HG02642 (cell line): Measurements from ENCODE around the gene PLXNB3.
"Not testable (repeated sequence)": the region's sequence is repeated elsewhere in the genome, so short reads cannot be mapped to it uniquely, and the experiment has no call there.

ENCODE experiments used
- ATAC-seq: cut with Tn5 transposase; IDR thresholded peaks from one replicate; pipeline ENCODE4 v1.9.1; 2021; ENCODE audit warnings: mild to moderate bottlenecking; ENCODE audit not compliant: unreplicated experiment, poor library complexity

Gene PLXNB3

DNA sequence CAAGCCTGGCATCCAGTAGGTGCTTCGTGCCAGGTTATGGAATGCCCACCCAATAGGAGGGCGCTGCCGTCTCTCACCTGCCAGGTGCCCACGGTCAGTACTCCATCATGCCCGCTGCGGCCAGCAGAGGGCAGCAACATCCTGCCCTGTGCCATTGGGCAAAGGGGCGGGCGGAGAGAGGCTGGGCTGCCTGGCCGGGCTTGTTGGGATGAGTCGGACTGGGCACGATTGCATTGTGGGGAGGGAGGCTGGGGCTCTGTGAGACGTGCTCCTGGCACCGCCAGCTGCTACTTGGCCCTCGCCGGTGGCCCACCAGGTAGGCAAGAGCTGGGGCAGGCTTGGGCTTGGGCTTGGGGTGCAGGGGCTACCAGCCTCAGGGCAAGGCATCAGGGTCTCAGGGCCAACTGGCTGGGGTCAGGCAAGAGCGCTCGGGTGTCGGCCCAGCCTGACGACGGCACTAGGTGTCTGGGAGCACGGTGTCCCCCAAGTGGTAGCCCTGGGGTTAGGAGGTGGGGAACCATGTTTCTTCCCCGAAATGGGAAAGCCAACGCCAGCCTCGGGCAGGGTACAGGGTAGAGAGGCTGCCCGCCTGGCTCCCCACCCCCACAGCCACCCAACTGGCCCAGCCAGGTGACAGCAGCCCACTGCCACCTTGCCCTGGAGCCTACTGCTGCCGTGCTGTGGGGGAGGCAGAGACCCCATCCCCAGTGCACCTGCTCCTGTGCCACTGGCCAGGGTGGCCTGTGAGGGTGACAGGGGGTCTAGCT, at the start of gene PLXNB3:
PLXNB3 (plus strand) TSS at position 261 of the 767 bp plus-strand sequence. CDS start 1,287 bp downstream, outside the sequence.
- no peak for ATAC-seq

DNA sequence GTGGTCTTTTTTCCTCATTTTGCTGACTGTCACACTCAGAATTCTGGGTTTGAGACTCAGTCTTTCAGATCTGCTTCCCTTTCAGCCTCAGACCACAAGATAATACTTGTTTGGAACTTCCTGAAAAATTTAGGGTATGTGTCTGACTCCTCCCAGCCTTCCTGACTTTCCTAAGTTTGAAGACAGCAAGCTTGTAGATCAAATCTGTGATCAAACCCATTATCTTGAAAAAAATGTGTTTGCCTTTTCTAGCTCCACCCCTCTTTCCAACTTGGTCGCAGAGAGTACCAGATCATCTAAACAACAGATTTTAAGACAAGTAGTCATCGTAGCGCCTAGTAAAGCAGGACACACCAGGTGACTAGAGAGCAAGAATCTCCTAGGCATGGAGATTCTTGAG, 49.8 kb upstream of the PLXNB3 start:
- no peak for ATAC-seq

DNA sequence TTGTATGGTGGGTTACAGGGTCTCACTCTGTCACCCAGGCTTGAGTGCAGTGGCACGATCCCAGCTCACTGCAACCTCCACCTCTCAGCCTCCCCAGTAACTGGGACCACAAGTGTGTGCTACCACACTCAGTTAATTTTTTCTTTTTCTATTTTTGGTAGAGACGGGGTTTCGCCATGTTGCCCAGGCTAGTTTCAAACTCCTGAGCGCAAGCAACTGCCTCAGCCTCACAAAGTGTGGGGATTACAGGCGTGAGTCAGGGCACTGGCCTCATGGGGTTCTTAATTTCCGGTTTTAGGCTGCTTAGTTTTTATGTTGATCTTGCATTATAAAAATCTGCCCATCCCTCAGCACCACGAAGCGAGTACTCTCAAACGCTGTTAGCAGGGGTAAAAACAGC, 46.6 kb upstream of the PLXNB3 start:
- no peak for ATAC-seq

DNA sequence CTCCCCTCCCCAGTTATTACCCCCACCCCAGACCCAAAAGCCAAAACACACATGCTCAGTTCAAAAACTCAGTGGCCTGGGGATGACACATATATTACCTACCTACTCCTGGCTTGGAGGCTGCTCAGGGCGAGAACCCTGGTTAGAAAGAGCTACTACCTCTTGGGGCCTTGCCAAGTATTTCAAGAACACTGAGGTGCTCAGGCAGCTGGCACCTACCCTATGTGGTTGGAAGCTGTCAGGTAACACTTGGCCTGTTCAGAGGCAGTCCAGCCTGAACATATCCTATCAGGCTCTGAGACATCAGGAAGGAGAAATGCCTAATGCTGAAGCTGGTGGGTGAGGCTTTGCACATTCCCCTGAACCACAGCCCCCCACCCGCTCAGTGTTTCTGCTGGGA, 44.8 kb upstream of the PLXNB3 start:
- ATAC-seq, result no peak

DNA sequence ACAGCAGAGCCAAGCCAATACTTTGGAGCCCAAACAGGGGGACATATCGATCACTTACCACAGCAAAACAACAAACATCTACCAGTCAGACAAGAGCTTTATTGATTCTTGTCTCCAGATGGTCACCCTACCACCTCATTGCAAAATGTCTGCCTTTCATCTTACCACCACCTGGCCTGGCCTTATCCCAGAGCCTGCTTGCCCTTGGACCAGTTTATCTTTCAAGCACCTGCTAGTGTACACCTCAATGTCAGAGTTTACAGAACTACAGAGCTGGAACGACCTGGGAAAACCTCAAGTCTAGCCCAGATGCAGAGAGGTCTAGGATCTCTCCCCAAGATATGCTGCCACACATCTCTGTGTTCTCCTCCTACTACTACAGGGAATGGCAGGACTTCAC, 44.3 kb upstream of the PLXNB3 start:
- no peak for ATAC-seq

DNA sequence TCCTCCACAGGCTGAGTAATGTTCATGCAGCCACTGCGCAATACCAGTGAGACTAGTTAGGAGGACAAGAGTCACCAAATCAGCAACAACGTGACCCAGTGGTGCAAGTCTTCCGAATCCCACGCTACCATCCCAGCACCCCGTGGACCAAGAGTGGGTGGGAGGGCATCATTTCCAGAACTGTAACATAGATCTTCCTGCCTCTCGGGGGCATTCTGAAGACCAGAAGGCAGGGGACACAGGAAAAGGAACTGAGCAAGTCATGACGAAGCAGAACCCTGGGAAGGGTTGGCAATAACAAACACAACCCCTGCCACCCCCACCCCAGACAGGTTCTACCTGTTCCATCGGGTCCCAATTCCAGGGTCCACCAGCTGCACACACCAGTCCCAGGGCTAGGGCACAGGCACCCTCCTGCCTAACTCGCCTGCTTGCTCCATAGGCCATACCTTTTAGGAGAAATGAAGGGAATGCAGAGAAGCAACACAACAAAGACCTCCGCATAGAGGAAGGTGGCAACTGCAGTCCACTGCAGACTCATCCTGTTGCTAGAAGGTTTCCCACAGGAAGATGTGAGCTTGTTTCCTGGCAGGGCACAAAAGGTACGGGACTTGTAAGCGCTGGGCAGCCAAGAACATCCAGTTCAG, 41.2 kb upstream of the PLXNB3 start:
- no peak for ATAC-seq

DNA sequence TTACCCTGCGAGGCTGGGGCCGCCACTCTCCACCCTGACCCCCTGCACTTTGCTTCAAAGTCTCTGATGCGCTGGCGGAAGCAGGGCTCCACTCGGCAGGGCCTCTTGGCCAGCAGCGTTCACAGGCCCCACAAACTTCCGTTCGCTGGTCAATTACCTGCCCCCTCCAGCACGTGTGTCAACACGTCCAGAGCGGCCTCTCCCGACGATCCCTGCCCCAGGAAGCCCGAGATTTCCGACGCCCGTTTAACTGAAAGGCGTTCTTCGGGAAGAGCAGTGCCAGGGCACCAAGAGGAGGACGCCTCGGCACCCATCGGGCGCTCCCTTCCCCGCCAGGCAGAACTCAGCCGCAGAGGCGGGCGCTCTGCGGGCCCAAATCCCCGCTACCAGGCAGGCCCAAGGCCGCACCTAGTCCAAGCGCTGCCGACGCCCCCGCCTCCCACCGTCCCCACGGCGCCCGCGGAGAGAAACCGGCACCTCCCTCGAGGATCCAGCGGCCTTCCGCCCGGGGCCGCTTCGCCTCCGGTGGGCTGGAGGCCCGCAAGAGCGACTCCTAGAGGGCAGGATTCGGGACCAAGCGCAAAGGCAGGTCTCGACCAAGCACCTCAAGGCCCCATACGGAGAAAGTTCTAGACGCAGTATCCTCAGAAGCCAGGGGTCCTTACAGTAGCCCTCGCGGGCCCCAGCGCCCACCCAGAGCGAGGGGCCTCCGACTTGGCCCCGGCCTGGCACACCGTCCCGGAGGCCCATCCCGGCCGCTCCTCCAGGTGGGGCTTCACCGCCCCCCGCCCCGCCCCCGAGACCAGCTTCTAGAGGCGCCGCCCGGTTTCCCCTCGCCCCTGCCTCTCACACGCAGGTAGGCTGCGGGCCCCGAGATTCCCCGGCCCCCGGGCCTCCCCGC, 40.4 kb upstream of the PLXNB3 start:
- peak; percentile 33 for ATAC-seq

DNA sequence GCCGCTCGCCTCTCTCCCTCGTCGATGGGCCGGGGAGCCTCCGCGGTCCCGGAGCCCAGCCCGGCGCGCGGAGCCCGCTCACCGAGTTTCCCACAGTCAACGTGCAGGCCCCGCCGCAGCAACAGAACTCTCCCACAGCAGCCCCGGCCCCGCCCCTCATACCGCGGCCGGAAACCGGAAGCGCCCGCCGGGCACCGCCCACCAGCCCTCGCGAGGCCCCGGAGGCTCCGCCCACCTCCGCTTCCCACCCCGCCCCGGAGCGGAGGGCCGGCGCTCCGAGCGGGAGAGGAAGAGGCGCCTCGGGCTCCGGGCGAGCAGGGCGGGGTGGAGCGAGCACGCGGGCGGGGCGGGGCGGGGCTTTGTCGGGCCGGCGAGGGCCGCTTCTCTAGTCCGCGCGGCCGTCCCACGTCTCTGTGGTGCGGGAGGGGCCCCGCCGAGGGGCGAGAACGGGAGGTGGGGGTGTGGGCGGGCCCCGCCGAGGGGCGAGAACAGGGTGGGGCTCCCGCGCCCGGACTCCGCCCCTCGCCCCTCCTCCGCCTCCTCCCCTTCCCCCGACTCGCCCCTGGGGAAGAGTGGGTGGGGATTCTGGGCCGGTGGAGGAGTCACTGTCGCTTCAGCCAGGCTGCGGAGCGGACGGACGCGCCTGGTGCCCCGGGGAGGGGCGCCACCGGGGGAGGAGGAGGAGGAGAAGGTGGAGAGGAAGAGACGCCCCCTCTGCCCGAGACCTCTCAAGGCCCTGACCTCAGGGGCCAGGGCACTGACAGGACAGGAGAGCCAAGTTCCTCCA, 39.6 kb upstream of the PLXNB3 start, which contains the start of the genes ABCD1 and BCAP31:
ABCD1 (plus strand) TSS at position 605 of the 787 bp plus-strand sequence. CDS start 411 bp downstream, outside the sequence.
BCAP31 (minus strand) TSS at position 136 of the 787 bp plus-strand sequence. CDS start 1,143 bp downstream, outside the sequence.
- ATAC-seq, result peak; percentile 64

DNA sequence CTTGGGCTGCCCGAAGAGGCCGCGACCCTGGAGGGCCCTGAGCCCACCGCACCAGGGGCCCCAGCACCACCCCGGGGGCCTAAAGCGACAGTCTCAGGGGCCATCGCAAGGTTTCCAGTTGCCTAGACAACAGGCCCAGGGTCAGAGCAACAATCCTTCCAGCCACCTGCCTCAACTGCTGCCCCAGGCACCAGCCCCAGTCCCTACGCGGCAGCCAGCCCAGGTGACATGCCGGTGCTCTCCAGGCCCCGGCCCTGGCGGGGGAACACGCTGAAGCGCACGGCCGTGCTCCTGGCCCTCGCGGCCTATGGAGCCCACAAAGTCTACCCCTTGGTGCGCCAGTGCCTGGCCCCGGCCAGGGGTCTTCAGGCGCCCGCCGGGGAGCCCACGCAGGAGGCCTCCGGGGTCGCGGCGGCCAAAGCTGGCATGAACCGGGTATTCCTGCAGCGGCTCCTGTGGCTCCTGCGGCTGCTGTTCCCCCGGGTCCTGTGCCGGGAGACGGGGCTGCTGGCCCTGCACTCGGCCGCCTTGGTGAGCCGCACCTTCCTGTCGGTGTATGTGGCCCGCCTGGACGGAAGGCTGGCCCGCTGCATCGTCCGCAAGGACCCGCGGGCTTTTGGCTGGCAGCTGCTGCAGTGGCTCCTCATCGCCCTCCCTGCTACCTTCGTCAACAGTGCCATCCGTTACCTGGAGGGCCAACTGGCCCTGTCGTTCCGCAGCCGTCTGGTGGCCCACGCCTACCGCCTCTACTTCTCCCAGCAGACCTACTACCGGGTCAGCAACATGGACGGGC, 38.8 kb upstream of the PLXNB3 start:
- no peak for ATAC-seq

DNA sequence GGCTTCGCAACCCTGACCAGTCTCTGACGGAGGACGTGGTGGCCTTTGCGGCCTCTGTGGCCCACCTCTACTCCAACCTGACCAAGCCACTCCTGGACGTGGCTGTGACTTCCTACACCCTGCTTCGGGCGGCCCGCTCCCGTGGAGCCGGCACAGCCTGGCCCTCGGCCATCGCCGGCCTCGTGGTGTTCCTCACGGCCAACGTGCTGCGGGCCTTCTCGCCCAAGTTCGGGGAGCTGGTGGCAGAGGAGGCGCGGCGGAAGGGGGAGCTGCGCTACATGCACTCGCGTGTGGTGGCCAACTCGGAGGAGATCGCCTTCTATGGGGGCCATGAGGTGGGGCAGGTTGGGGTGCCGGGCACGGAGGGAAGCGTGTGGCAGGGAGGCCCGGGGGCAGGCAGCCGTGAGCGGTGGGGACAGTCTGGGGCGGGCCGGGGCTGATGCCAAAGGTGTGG, 38.2 kb upstream of the PLXNB3 start:
- ATAC-seq, result no peak

DNA sequence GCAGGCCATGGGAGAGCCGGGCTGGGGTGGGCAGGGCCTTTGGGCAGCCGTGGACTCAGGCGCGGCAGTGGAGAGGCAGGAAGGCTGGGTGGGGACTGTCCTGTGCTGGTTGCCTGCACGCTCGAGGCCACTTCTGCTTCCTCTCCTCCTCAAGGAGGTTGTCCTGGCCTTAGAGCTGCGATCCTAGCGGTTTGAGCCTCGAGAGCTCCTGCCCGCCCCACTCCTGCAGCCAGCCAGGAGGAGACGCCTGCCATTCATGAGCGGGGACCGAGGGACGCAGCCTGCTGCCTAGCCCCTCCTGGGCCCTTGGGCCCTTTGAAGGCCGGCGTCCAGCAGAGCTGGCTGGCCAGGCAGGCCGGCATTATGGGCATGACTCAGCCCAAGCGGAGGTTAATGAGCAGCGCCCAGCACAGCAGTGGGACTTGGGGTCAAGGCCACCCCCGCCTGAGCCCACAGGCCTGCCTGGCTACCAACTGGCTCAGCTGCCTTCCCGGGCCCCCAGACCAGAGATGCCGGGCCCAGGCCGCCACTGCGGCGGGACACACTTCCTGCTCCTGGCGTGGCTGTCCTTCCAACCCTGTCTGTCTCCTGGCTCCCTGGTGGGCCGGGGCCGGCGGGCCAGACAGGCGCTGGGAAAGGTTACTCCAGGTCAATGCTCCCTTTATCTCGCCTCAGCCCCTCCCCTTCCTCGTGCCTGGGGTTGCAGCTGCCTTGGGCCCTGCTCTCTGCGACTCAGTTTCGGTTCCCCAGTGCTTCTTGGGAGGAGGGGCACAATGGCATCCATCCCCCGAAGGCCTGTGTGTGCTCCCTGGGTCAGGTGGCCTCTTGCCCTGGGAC, 37.5 kb upstream of the PLXNB3 start:
- ATAC-seq, result peak; percentile 41

DNA sequence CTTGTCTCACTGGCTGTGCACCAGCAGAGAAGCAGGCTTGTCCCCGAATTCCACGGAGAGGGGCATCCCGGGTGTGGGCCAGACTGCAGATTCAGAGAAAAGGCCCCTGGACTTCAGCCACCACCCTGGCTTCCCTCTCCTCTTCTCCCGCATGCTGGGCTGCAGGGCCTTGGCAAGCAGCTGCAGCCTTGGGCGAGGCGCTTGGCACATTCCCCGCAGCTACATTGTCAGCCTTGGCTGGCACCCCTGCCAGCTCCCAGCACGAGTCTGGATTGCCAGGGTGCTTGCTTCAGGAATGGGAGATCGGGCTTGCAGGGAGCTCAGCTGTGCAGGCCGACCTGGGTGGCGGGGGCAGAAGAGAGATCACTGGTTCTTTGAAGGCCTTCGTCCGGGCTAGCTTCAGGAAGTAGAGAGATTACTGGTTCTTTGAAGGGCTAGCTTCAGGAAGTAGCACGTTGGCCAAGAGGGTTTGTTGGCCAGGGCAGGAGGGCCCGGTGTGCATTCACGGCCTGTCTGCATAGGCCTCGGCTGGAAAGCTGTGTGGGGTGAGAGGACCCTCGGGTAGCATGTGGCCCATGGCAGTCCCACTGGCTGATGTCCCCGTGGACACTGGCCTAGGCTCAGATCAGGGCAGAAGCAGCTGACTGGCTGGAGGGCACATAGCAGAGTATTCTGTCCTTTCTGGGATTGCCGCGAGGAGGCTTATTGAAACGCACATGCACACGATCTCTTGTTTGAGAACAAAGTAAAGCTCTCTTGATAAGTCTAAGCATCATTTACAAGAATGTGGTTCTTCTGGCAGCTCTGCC, 36.7 kb upstream of the PLXNB3 start:
- no peak for ATAC-seq

DNA sequence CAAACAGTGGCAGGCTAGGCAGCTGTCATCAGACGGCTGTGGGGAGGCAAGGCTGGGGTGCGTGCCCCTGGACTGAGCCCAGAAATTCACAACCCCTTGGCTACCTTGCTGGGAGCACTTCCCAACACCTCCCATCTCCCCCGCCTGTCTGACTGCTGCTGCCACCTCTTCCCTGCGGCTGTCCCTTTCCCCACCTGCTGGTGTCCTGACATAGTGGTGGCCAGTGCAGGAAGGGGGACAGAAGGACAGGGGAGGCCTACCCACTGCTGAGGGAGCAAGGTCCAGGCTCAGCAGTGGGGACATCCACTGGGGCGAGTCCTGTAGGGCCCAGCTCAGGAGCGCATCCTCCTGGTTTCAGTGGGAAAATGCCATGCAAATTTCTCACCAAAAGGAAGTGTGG, 36.0 kb upstream of the PLXNB3 start:
- ATAC-seq, result no peak

DNA sequence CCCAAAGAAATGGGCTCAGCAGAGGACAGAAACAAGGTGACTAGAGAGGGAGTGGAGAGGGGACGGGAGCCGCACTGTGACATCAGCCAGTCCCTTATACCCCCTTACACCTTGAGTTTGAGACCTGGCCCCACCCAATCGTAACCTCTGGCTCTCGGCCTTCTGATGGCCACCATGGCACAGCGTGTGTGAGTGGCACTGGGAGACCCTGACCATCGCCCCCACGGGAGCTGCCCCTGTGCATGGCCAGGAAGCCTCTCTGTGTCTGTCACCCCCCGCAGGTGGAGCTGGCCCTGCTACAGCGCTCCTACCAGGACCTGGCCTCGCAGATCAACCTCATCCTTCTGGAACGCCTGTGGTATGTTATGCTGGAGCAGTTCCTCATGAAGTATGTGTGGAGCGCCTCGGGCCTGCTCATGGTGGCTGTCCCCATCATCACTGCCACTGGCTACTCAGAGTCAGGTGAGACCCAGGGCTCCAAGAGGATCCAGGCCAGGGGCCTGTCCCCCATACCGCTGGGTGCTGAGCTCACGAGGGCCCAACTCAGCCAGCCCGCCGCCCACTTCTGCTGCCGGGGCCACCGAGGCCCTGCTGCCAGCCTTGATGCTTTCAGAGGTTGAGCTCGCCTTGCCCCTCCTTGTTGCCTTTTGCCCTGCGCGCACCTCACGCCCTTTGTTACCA, 35.0 kb upstream of the PLXNB3 start:
- ATAC-seq, result no peak

DNA sequence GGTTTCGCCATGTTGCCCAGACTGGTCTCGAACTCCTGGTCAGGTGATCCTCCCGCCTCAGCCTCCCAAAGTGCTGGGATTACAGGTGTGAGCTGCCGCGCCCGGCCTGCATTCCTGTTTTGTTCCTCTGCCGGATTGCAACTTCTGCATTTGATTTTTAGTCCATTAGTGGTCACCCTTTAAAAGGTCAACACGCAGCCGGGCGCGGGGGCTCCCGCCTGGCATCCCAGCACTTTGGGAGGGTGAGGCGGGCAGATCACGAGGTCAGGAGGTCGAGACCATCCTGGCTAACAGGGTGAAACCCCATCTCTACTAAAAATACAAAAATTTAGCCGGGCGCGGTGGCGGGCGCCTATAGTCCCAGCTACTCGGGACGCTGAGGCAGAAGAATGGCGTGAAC, 33.9 kb upstream of the PLXNB3 start:
- ATAC-seq, result not testable (repeated sequence)

DNA sequence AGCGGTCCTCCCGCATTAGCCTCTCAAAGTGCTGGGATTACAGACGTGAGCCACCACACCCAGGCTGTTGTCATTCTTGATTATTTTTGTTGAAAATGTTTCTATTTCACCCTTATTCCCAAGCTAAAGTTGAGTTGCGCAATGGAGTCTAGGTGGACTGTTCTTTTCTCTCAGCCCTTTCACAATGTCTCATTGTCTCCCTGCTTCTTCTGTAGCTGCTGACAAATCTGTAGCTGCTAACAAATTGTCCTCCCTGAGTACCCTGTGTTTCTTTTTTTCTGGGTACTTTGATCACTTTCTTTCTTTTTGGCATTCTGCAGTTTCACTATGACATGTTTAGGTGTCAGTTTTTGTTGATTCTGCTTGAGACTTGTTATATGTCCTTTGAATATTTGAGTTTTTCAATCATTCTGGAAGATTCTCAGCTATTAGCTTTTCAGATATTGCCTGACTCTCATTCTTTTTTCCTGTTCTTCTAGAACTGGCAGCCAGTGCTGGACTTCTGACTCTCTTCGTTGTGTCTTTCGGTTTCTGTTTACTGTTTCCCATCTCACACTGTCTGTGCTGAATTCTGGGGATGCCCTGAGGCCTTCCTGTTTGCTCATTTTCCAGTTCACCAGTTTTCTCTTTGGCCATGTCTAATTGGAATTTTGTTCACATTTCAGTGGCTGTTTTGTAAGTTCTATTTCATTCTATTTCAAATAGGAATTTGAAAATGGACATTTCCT, 32.8 kb upstream of the PLXNB3 start:
- no peak for ATAC-seq
